G401 (cell line): ENCODE results near the gene APLP2. TPM values are rescaled to one million over a fixed set of nuclear protein-coding genes. Genes with fewer than 3 reads are reported as not detected.

Experiments
- DNase-seq: peaks from one replicate; pipeline ENCODE4 v3.0.0-alpha.2; 2015; ENCODE audit warnings: low spot score
- in situ Hi-C: cut with HindIII; loops from 2 replicates; pipeline ENCODE4 v1.10.0; 2016; ENCODE audit warnings: low sequenced_read_pairs, mixed read lengths
- total RNA-seq: library from RNA; depleted of rRNA; stranded (reverse); fragments of >200 nt; shearing (Covaris generic); gene quantifications from 2 replicates; pipeline ENCODE4 v1.2.3, GENCODE V29; 2014

APLP2 gene
- total RNA-seq, 1 experiment from 2014 or later: 237 TPM

- no peak for DNase-seq
- in situ Hi-C loops: no loop called here
Measured at GRCh38 chr11:130109386-130109785, 39.7 kb downstream of the APLP2 start.

- no peak for DNase-seq
- in situ Hi-C loops: no loop called here
Measured at GRCh38 chr11:130110339-130111108, 40.8 kb downstream of the APLP2 start.

GRCh38 chr11:130112071-130112830 lies 42.6 kb downstream of the APLP2 start:
- in situ Hi-C loops: no loop called here
- no peak for DNase-seq

GRCh38 chr11:130114281-130114680 lies 44.6 kb downstream of the APLP2 start:
- no peak for DNase-seq
- in situ Hi-C loops: no loop called here

- in situ Hi-C loops: no loop called here
- DNase-seq: peak; percentile 47
Measured at GRCh38 chr11:130114726-130115125, 45.0 kb downstream of the APLP2 start.

GRCh38 chr11:130115218-130115617 lies 45.5 kb downstream of the APLP2 start:
- no peak for DNase-seq
- in situ Hi-C loops: no loop called here

GRCh38 chr11:130118165-130118564 lies 48.5 kb downstream of the APLP2 start:
- no peak for DNase-seq
- in situ Hi-C loops: no loop called here

- DNase-seq: no peak
- in situ Hi-C loops: no loop called here
Measured at GRCh38 chr11:130118636-130119387, 49.1 kb downstream of the APLP2 start.

GRCh38 chr11:130120045-130120444 lies 50.4 kb downstream of the APLP2 start:
- in situ Hi-C loops: no loop called here
- no peak for DNase-seq

- in situ Hi-C loops: no loop called here
- no peak for DNase-seq
Measured at GRCh38 chr11:130121445-130121978, 51.8 kb downstream of the APLP2 start.

- in situ Hi-C loops: no loop called here
- DNase-seq: no peak
Measured at GRCh38 chr11:130122141-130122575, 52.5 kb downstream of the APLP2 start.

- no peak for DNase-seq
- in situ Hi-C loops: no loop called here
Measured at GRCh38 chr11:130123414-130124040, 53.8 kb downstream of the APLP2 start.

- in situ Hi-C loops: no loop called here
- DNase-seq: no peak
Measured at GRCh38 chr11:130124096-130124495, 54.4 kb downstream of the APLP2 start.

GRCh38 chr11:130125638-130126037 lies 55.9 kb downstream of the APLP2 start:
- no peak for DNase-seq
- in situ Hi-C loops: loop anchor here (25.0 kb wide), 1 partner anchor 188 kb away; no protein-coding TSS in a partner anchor

GRCh38 chr11:130126516-130126915 lies 56.8 kb downstream of the APLP2 start:
- in situ Hi-C loops: loop anchor here (25.0 kb wide), 1 partner anchor 189 kb away; no protein-coding TSS in a partner anchor
- no peak for DNase-seq

- in situ Hi-C loops: loop anchor here (25.0 kb wide), 1 partner anchor 190 kb away; no protein-coding TSS in a partner anchor
- no peak for DNase-seq
Measured at GRCh38 chr11:130127509-130127908, 57.8 kb downstream of the APLP2 start.

- DNase-seq: no peak
- in situ Hi-C loops: loop anchor here (25.0 kb wide), 1 partner anchor 191 kb away; no protein-coding TSS in a partner anchor
Measured at GRCh38 chr11:130128626-130129025, 58.9 kb downstream of the APLP2 start.

GRCh38 chr11:130129922-130130321 lies 60.2 kb downstream of the APLP2 start:
- in situ Hi-C loops: loop anchor here (25.0 kb wide), 1 partner anchor 193 kb away; no protein-coding TSS in a partner anchor
- DNase-seq: peak; percentile 57
